SK-N-SH treated with all-trans-retinoic acid at 6 μM for 48 hours (cell line): ENCODE results near the gene MYBPC1.

Experiments
- ATAC-seq: fragments of 200-7000 bp; cut with Tn5 transposase; 3 replicates; pipeline ENCODE4 v1.9.1; 2020; ENCODE audit warnings: mild to moderate bottlenecking, moderate library complexity
- ARNTL ChIP-seq: fragments of 450-650 bp; formaldehyde crosslinking; IDR thresholded peaks from 2 replicates; pipeline ENCODE4 v1.5.0; 2020; ENCODE audit warnings: low read depth, mild to moderate bottlenecking, moderate library complexity, borderline replicate concordance
- BACH2 ChIP-seq: fragments of 250-450 bp; sonication (Bioruptor Pico); IDR thresholded peaks from 2 replicates; pipeline ENCODE4 v1.9.0; 2021; ENCODE audit warnings: mild to moderate bottlenecking, borderline replicate concordance
- CSDC2 ChIP-seq: fragments of 250-450 bp; sonication (Bioruptor Pico); IDR thresholded peaks from 2 replicates; pipeline ENCODE4 v1.5.0; 2020; ENCODE audit warnings: mild to moderate bottlenecking, moderate library complexity
- ISL1 ChIP-seq: fragments of 250-450 bp; sonication (Bioruptor Pico); IDR thresholded peaks from 2 replicates; pipeline ENCODE4 v2.1.2; 2022; ENCODE audit warnings: mild to moderate bottlenecking, moderate library complexity
- PPARA ChIP-seq: fragments of 250-450 bp; sonication (Bioruptor Pico); IDR thresholded peaks from 2 replicates; pipeline ENCODE4 v1.5.0; 2020; ENCODE audit warnings: mild to moderate bottlenecking, borderline replicate concordance
- SNAI2 ChIP-seq: fragments of 250-450 bp; sonication (Bioruptor Pico); IDR thresholded peaks from 2 replicates; pipeline ENCODE4 v1.5.0; 2020; ENCODE audit warnings: mild to moderate bottlenecking, moderate library complexity
- TCF4 ChIP-seq: fragments of 250-450 bp; sonication (Bioruptor Pico); IDR thresholded peaks from 2 replicates; pipeline ENCODE4 v1.8.0; 2021; ENCODE audit warnings: mild to moderate bottlenecking, moderate library complexity, borderline replicate concordance
- TOX ChIP-seq: fragments of 250-450 bp; sonication (Bioruptor Pico); IDR thresholded peaks from 2 replicates; pipeline ENCODE4 v1.8.0; 2021; ENCODE audit warnings: mild to moderate bottlenecking, moderate library complexity, borderline replicate concordance
- ZC3H10 ChIP-seq: fragments of 250-450 bp; sonication (Bioruptor Pico); IDR thresholded peaks from 2 replicates; pipeline ENCODE4 v1.5.1; 2021; ENCODE audit warnings: mild to moderate bottlenecking, moderate library complexity
- ZFP3 ChIP-seq: fragments of 250-450 bp; sonication (Bioruptor Pico); IDR thresholded peaks from 2 replicates; pipeline ENCODE4 v1.5.0; 2020; ENCODE audit warnings: mild to moderate bottlenecking, moderate library complexity
- ZFP30 ChIP-seq: fragments of 450-650 bp; formaldehyde crosslinking; IDR thresholded peaks from 2 replicates; pipeline ENCODE4 v1.5.0; 2022; ENCODE audit warnings: mild to moderate bottlenecking, moderate library complexity
- ZNF565 ChIP-seq: fragments of 450-650 bp; formaldehyde crosslinking; conservative IDR thresholded peaks from 2 replicates; pipeline ENCODE4 v1.5.0; 2020; ENCODE audit warnings: low read depth, mild to moderate bottlenecking, moderate library complexity
- ZNF70 ChIP-seq: fragments of 450-650 bp; formaldehyde crosslinking; IDR thresholded peaks from 2 replicates; pipeline ENCODE4 v1.5.0; 2020; ENCODE audit warnings: mild to moderate bottlenecking, moderate library complexity
- ZNF8 ChIP-seq: fragments of 450-650 bp; formaldehyde crosslinking; IDR thresholded peaks from 2 replicates; pipeline ENCODE4 v1.5.0; 2020; ENCODE audit warnings: mild to moderate bottlenecking, moderate library complexity
- TF ChIP-seq, protein P1 (sequence below): fragments of 250-450 bp; sonication (Bioruptor Pico); IDR thresholded peaks from 2 replicates; pipeline ENCODE4 v1.5.0; 2020; ENCODE audit warnings: mild to moderate bottlenecking, moderate library complexity
- TF ChIP-seq, protein P2 (sequence below): fragments of 250-450 bp; sonication (Bioruptor Pico); IDR thresholded peaks from 2 replicates; pipeline ENCODE4 v1.8.0; 2021; ENCODE audit warnings: low read depth, mild to moderate bottlenecking, moderate library complexity, borderline replicate concordance
- TF ChIP-seq, protein P3 (sequence below): fragments of 250-450 bp; sonication (Bioruptor Pico); IDR thresholded peaks from 2 replicates; pipeline ENCODE4 v1.5.1; 2020; ENCODE audit warnings: low read depth, mild to moderate bottlenecking, moderate library complexity
- TF ChIP-seq, protein P4 (sequence below): fragments of 250-450 bp; sonication (Bioruptor Pico); IDR thresholded peaks from 2 replicates; pipeline ENCODE4 v1.5.1; 2021; ENCODE audit warnings: mild to moderate bottlenecking, moderate library complexity

The MYBPC1 gene

DNA sequence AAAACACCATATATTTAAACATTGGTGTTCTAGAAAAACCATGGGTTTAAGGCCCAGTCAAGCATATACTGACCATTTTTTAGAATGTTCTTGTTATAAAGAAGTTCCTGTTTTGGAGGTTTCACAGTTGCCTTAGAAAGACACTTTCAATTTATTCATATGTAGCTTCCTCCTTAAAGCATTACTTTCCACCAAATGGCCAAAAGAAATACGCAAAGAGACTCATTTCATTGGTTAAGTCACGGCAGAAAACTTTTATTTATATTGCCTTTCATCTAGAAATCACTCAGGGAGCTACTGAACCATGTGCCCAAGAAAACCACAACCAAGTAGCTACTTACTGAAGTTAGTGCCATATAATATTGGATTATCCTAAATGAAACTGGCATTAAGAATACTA is 40.0 kb downstream of the MYBPC1 start:
- TF ChIP-seq, protein P1, sequence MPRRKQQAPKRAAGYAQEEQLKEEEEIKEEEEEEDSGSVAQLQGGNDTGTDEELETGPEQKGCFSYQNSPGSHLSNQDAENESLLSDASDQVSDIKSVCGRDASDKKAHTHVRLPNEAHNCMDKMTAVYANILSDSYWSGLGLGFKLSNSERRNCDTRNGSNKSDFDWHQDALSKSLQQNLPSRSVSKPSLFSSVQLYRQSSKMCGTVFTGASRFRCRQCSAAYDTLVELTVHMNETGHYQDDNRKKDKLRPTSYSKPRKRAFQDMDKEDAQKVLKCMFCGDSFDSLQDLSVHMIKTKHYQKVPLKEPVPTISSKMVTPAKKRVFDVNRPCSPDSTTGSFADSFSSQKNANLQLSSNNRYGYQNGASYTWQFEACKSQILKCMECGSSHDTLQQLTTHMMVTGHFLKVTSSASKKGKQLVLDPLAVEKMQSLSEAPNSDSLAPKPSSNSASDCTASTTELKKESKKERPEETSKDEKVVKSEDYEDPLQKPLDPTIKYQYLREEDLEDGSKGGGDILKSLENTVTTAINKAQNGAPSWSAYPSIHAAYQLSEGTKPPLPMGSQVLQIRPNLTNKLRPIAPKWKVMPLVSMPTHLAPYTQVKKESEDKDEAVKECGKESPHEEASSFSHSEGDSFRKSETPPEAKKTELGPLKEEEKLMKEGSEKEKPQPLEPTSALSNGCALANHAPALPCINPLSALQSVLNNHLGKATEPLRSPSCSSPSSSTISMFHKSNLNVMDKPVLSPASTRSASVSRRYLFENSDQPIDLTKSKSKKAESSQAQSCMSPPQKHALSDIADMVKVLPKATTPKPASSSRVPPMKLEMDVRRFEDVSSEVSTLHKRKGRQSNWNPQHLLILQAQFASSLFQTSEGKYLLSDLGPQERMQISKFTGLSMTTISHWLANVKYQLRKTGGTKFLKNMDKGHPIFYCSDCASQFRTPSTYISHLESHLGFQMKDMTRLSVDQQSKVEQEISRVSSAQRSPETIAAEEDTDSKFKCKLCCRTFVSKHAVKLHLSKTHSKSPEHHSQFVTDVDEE (CRISPR knock-in tag) = no peak
- no peak for TF ChIP-seq TOX (CRISPR knock-in tag)
- no peak for TF ChIP-seq ZNF70 (CRISPR knock-in tag)
- no peak for ATAC-seq

DNA sequence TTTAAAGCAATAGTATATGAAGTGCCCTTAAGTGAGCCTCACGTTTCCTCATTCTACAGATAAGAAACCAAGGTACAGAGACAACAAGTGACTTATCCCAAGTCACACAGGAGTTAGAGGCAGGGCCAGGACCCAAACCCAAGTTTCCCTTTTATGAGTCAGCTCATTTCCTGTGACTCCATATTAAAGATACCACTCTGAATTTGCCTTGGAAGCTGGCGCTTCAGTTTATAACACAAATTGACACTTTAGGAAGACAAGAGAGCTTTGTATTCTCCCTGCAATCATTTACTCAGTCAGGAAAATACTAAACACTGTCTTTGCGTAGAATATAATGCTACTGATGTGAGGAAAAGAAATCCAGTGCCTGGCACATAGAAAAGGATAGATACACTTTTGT is 43.2 kb downstream of the MYBPC1 start:
- ATAC-seq = no peak

DNA sequence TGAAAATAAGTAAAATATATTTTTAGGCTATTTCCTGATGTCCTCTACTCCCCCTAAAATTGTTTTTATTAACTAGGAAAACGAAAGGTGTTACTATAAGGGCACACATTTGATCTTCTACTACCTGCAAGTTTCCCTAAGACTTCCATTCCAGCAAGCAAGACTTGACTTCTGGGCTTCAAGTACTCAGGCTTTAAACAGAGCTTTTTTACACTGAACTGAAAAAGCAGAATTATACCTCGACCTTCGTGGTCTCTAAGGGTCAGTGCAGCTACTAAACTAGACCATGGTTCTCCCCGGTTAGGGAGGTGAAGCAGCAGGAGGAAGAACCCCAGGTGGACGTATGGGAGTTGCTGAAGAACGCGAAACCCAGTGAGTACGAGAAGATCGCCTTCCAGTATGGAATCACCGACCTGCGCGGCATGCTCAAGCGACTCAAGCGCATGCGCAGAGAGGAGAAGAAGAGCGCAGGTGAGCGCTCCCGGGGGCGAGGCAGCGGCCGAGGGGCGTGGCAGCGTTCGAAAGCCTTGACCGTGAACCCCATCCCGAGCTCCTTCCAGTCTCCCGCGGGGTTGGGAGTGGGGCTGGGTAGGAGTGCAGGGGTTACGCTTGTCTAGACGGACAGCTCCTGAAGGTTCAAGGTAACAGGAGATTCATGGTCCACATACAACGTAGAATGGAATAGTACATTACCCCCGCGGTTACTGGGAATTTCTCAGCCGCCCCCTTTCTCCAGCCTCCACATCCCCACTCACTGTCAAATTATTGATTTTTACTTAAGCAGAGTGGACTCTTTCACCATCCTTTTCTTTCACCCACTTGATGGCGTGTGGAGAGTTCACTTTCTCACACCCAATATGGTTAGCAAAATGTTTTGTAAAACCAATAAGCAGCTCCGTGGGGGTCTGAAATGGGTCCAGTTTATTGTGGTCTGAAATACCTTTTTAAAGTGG is 47.6 kb downstream of the MYBPC1 start:
- no peak; the same call in 2 of the 3 replicates for ATAC-seq
- TF ChIP-seq, protein P2, sequence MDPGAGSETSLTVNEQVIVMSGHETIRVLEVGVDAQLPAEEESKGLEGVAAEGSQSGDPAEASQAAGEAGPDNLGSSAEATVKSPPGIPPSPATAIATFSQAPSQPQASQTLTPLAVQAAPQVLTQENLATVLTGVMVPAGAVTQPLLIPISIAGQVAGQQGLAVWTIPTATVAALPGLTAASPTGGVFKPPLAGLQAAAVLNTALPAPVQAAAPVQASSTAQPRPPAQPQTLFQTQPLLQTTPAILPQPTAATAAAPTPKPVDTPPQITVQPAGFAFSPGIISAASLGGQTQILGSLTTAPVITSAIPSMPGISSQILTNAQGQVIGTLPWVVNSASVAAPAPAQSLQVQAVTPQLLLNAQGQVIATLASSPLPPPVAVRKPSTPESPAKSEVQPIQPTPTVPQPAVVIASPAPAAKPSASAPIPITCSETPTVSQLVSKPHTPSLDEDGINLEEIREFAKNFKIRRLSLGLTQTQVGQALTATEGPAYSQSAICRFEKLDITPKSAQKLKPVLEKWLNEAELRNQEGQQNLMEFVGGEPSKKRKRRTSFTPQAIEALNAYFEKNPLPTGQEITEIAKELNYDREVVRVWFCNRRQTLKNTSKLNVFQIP (CRISPR knock-in tag) = no peak
- TF ChIP-seq BACH2 = no peak
- TF ChIP-seq ARNTL = no peak
- TF ChIP-seq, protein P1 (CRISPR knock-in tag) = no peak
- TF ChIP-seq ZNF565 (CRISPR knock-in tag) = no peak
- TF ChIP-seq, protein P3, sequence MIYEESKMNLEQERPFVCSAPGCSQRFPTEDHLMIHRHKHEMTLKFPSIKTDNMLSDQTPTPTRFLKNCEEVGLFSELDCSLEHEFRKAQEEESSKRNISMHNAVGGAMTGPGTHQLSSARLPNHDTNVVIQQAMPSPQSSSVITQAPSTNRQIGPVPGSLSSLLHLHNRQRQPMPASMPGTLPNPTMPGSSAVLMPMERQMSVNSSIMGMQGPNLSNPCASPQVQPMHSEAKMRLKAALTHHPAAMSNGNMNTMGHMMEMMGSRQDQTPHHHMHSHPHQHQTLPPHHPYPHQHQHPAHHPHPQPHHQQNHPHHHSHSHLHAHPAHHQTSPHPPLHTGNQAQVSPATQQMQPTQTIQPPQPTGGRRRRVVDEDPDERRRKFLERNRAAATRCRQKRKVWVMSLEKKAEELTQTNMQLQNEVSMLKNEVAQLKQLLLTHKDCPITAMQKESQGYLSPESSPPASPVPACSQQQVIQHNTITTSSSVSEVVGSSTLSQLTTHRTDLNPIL = no peak
- TF ChIP-seq, protein P4, sequence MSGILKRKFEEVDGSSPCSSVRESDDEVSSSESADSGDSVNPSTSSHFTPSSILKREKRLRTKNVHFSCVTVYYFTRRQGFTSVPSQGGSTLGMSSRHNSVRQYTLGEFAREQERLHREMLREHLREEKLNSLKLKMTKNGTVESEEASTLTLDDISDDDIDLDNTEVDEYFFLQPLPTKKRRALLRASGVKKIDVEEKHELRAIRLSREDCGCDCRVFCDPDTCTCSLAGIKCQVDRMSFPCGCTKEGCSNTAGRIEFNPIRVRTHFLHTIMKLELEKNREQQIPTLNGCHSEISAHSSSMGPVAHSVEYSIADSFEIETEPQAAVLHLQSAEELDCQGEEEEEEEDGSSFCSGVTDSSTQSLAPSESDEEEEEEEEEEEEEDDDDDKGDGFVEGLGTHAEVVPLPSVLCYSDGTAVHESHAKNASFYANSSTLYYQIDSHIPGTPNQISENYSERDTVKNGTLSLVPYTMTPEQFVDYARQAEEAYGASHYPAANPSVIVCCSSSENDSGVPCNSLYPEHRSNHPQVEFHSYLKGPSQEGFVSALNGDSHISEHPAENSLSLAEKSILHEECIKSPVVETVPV = no peak
- TF ChIP-seq ZFP30 = no peak
- TF ChIP-seq ZNF8 (CRISPR knock-in tag) = no peak

More for the DNA sequence above, 43.2 kb downstream of the MYBPC1 start:
- no peak for TF ChIP-seq ZFP3
- TF ChIP-seq ARNTL = no peak
- no peak for TF ChIP-seq PPARA (CRISPR knock-in tag)
- no peak for TF ChIP-seq ZNF8 (CRISPR knock-in tag)
- TF ChIP-seq, protein P2 (CRISPR knock-in tag) = no peak
- TF ChIP-seq TCF4 (CRISPR knock-in tag) = no peak
- TF ChIP-seq ZNF565 (CRISPR knock-in tag) = no peak
- TF ChIP-seq, protein P1 (CRISPR knock-in tag) = no peak
- TF ChIP-seq SNAI2 (CRISPR knock-in tag) = no peak
- no peak for TF ChIP-seq CSDC2
- no peak for TF ChIP-seq ISL1 (CRISPR knock-in tag)
- no peak for TF ChIP-seq ZC3H10 (CRISPR knock-in tag)
